Kasumi-1 (cell line): ENCODE data around the gene SND1.
A peak's percentile ranks its signal among the peaks of the same experiment; 100 is the strongest.
"Not testable (repeated sequence)": the region's sequence is repeated elsewhere in the genome, so short reads cannot be mapped to it uniquely, and the experiment has no call there.

Experiments used
- DNase-seq, 2 experiments: peaks; one replicate each; lab custom pipeline; 2025; lab: John Stamatoyannopoulos, UW

The SND1 gene

GRCh38 chr7:127652333-127653248 lies 597 bp downstream of the SND1 start:
- DNase-seq, result peak; percentile 24 to 42

GRCh38 chr7:127653396-127653795 lies 1.4 kb downstream of the SND1 start:
- DNase-seq, result no peak

- DNase-seq, result peak; percentile 31 to 57
These were observed 2.7 kb downstream of the SND1 start for GRCh38 chr7:127654404-127655394.

- no peak for DNase-seq
These were observed 3.7 kb downstream of the SND1 start for GRCh38 chr7:127655720-127656119.

- DNase-seq, result no peak
These were observed 5.5 kb downstream of the SND1 start for GRCh38 chr7:127657500-127657899.

GRCh38 chr7:127658970-127659630 lies 7.1 kb downstream of the SND1 start:
- DNase-seq, result peak; percentile 7 to 19

- no peak for DNase-seq
These were observed 13.9 kb downstream of the SND1 start for GRCh38 chr7:127665922-127666321.

GRCh38 chr7:127666602-127667001 lies 14.6 kb downstream of the SND1 start:
- no peak for DNase-seq

- no peak for DNase-seq
These were observed 15.2 kb downstream of the SND1 start for GRCh38 chr7:127667017-127667670.

GRCh38 chr7:127667759-127668530 lies 16.0 kb downstream of the SND1 start:
- DNase-seq, result peak in 1 of 2 experiments; percentile 31

- DNase-seq, result no peak
These were observed 19.3 kb downstream of the SND1 start for GRCh38 chr7:127671341-127671740.

GRCh38 chr7:127673902-127674301 lies 21.9 kb downstream of the SND1 start:
- DNase-seq, result no peak

GRCh38 chr7:127674361-127674760 lies 22.4 kb downstream of the SND1 start:
- no peak for DNase-seq

GRCh38 chr7:127674923-127675322 lies 22.9 kb downstream of the SND1 start:
- not testable (repeated sequence) for DNase-seq

- DNase-seq, result no peak
These were observed 23.7 kb downstream of the SND1 start for GRCh38 chr7:127675721-127676120.

GRCh38 chr7:127677433-127678230 lies 25.6 kb downstream of the SND1 start:
- no peak for DNase-seq

- DNase-seq, result no peak
These were observed 26.3 kb downstream of the SND1 start for GRCh38 chr7:127678337-127678736.

GRCh38 chr7:127678947-127679346 lies 27.0 kb downstream of the SND1 start:
- no peak for DNase-seq

- DNase-seq, result no peak
These were observed 29.0 kb downstream of the SND1 start for GRCh38 chr7:127680983-127681382.

GRCh38 chr7:127682140-127682539 lies 30.1 kb downstream of the SND1 start:
- DNase-seq, result no peak
